A172 (cell line): Measurements from ENCODE around the gene PGM2. TPM values are rescaled to one million over a fixed set of nuclear protein-coding genes. Genes with fewer than 3 reads are reported as not detected.
"Not testable (repeated sequence)": the region's sequence is repeated elsewhere in the genome, so short reads cannot be mapped to it uniquely, and the experiment has no call there.

Experiments used
- DNase-seq: peaks from one replicate; pipeline ENCODE4 v3.0.0-alpha.2; 2015; ENCODE audit warnings: low spot score
- total RNA-seq: library from RNA; depleted of rRNA; stranded (reverse); fragments of >200 nt; shearing (Covaris generic); gene quantifications from 2 replicates; pipeline ENCODE4 v1.2.3, GENCODE V29; 2014; rRNA removed

The PGM2 gene
- total RNA-seq, result 38.6 and 51.4 TPM in 2 replicates

- DNase-seq, result peak; percentile 57
These were observed at the start of gene PGM2 for GRCh38 chr4:37826295-37827029. TSS of gene PGM2 (plus strand) at chr4:37826686. CDS start at chr4:37826733, 47 bp downstream.

DNA sequence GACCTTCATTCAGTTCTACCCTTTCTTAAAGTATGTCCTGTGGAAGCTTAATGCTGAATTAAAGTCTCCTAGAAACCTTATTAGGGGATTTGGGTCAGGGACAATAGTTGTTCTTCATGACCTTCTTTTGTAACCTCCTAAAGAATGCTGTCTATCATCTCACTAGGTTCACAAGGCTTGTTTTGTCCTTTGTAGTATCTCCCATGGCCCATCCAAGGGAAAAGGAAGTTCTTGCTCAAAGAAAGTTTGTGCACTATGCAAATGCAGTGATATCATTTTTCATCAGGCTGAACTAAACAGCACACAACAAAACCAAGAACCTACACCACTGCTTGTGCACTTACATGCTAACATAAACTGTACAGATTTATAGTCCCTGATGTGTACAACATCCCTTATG lies 46.6 kb upstream of the PGM2 start:
- DNase-seq, result no peak

DNA sequence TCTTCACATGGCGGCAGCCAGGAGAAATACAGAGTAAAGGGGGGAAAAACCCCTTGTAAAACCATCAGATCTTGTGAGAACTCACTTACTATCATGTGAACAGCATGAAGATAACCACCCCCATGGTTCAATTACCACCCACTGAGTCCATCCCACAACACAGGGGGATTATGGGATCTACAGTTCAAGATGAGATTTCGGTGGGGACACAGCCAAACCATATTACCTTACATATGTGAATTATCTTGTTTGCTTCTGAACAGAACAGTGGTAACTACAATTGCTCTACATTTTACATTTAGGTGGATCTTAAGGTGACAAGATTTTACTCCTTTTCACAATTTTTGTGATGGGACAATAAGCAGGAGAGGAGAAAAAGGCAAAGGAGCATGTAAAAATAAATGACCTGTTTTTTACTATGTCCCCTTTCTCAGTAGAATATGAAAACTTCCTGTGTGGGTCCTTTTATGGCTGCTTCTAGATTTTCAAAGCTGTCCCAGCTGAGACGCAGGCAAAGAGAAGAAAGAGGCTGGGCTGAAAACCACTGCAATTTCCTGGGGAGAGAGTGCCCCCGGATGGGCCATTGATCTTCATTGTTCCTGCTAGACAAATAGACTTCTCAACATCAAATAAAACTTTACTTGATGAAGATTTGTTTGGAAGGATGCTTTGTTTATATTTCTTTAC lies 45.9 kb upstream of the PGM2 start:
- DNase-seq, result no peak

- no peak for DNase-seq
These were observed 45.4 kb upstream of the PGM2 start for GRCh38 chr4:37781131-37781455.

DNA sequence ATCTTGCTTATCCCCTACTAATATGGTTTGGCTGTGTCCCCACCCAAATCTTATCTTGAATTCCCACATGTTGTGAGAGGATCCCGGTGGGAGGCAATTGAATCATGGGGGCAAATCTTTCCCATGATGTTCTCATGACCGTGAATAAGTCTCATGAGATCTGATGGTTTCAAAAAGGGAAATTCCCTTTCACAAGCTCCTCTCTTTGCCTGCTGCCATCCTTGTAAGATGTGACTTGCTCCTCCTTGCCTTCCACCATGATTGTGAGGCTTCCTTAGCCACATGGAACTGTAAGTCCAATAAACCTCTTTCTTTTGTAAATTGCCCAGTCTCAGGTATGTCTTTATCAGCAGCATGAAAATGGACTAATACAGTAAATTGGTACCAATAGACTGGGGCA lies 40.2 kb upstream of the PGM2 start:
- not testable (repeated sequence) for DNase-seq

- not testable (repeated sequence) for DNase-seq
These were observed 38.5 kb upstream of the PGM2 start for GRCh38 chr4:37787883-37788460.

GRCh38 chr4:37788819-37789218 lies 37.7 kb upstream of the PGM2 start:
- DNase-seq, result no peak

- DNase-seq, result no peak
These were observed 34.2 kb upstream of the PGM2 start for GRCh38 chr4:37792241-37792640.

- DNase-seq, result no peak
These were observed 32.9 kb upstream of the PGM2 start for GRCh38 chr4:37793562-37793961.

GRCh38 chr4:37794056-37794455 lies 32.4 kb upstream of the PGM2 start:
- no peak for DNase-seq

DNA sequence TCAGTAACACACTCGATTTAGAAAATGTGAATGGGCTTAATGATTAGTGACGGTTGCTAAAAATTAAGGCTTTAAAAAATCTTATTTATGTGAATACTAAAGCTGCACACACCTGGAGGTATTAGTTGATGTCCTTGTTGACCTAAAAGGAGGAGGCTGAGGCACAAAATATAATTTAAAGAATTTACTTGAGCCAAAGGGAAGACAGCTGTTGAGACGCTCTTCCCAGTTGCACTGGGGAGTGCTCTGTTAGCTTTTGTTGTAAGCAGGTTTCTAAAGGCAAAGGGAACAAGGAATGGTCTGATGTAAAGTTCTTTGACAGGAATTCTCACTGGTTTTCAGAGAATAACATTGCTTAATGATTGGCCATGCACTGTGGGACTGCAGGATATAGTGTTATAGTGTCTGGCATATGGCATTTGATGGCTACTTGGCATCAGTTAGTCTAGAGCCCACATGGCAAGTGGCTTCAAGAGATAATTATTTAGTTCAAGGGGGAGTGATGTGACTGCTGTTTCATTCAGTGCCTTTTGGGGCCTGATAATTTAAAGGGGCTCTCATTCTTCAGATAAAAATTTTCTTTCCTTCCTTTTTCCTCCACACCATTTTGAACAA lies 30.8 kb upstream of the PGM2 start:
- no peak for DNase-seq

GRCh38 chr4:37797374-37797773 lies 29.1 kb upstream of the PGM2 start:
- no peak for DNase-seq

- no peak for DNase-seq
These were observed 28.6 kb upstream of the PGM2 start for GRCh38 chr4:37797923-37798322.

GRCh38 chr4:37798616-37799015 lies 27.9 kb upstream of the PGM2 start:
- DNase-seq, result no peak

GRCh38 chr4:37799941-37800554 lies 26.4 kb upstream of the PGM2 start:
- no peak for DNase-seq

GRCh38 chr4:37802068-37802666 lies 24.3 kb upstream of the PGM2 start:
- DNase-seq, result peak; percentile 84

DNA sequence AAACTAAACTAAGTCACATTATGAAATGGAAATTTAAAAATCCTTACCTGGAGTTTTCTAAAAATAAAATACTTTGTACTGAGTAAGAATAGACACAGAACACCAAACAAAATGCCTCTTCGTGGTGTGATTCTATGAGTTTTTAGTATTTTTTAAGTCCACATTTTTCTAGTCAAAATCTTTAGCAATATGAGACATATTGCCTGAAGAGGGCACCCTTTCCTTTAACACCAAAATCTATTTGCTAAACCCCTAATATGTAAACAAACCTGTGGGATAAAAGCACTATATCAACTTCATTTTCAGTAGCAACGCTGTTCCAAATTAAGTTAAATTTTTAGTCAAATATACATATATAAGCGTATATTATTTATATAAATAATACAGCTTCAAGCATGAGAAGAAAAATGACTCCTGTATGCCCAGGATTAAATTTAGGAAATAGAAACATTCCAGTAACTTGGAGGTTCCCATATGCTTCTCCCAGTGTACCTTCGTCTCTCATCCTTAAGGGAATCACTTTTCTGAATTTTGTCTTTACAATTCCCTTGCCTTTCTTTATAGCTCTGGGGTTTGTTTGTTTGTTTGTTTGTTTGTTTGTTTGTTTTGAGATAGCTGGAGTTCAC lies 23.0 kb upstream of the PGM2 start:
- peak; percentile 56 for DNase-seq

- DNase-seq, result no peak
These were observed 21.4 kb upstream of the PGM2 start for GRCh38 chr4:37805091-37805490.

DNA sequence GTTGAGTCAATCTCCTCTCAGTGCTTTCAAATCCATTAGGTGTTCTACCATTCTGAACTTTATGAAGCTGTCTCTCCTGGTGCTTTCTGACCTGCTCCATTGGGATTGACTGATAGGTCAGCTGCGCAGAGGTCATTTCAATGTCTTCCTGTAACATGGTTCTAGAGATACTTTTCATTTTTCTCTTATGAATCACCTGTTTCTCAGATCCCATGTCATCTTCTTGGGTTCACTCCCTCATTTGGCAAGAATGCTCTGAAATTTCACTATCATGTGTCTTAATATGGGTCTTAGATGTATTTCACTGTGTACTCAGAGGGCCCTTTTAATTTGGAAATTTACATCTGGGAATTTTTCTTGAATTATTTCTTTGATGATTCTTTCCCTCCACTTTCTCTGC lies 13.8 kb upstream of the PGM2 start:
- DNase-seq, result peak; percentile 90

- DNase-seq, result no peak
These were observed 10.9 kb upstream of the PGM2 start for GRCh38 chr4:37815591-37815990.

DNA sequence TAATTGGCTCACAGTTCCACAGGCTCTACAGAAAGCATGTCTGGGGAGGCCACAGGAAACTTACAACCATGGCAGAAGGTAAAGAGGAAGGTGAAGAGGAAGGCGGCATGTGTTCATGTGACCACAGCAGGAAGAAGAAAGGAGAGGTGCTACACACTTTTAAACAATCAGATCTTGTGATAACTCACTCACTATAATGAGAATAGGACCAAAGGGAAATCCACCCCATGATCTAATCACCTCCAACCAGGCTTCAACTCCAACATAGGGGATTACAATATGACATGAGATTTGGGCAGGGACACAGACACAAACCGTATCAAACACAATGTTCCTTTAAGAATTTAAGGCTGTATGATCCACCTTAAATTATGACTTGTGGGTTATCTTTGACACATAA lies 10.5 kb upstream of the PGM2 start:
- DNase-seq, result no peak
